ENCODE data around the gene KCNK15.
"Not testable (repeated sequence)": the region's sequence is repeated elsewhere in the genome, so short reads cannot be mapped to it uniquely, and the experiment has no call there.

Gene KCNK15

DNA sequence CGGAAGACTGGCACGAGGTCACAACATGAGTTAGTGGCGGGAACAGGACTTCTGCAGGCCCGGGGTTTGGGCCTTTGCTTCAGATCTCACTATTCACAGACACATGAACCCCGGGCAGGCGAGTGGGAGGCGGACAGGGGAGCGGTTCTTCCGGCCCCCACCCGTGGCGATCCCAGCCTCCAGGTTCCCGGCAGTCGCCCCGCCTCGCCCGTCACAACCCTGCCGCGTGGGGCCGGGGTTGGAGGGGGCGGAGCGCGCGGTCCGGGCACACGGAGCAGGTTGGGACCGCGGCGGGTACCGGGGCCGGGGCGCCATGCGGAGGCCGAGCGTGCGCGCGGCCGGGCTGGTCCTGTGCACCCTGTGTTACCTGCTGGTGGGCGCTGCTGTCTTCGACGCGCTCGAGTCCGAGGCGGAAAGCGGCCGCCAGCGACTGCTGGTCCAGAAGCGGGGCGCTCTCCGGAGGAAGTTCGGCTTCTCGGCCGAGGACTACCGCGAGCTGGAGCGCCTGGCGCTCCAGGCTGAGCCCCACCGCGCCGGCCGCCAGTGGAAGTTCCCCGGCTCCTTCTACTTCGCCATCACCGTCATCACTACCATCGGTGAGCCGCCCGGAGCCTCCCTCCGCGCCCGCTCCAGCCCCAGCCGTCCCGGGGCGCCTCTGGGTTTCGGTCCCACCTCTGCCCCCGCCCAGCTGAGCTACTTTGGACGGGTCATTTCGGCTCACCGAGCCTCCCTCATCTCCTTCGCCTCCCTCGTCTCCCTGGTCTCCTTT, at the start of gene KCNK15:
Gene KCNK15 (plus strand): TSS at position 268 of the 769 bp plus-strand sequence. CDS start 46 bp downstream, at position 314.
- DNase-seq (ENCODE audit: extremely low read depth in 1 of 2, low read depth in 1 of 2), result peak in 1 of 2 donors; percentile 20

- DNase-seq (ENCODE audit: extremely low read depth in 1 of 2, low read depth in 1 of 2), result no peak
Measured at GRCh38 chr20:44696315-44696714, 49.4 kb upstream of the KCNK15 start.

- not testable (repeated sequence) for DNase-seq (ENCODE audit: extremely low read depth in 1 of 2, low read depth in 1 of 2)
Measured at GRCh38 chr20:44697041-44697440, 48.6 kb upstream of the KCNK15 start.

- DNase-seq (ENCODE audit: extremely low read depth in 1 of 2, low read depth in 1 of 2), result no peak
Measured at GRCh38 chr20:44698351-44698750, 47.3 kb upstream of the KCNK15 start.

GRCh38 chr20:44700306-44700705, 45.4 kb upstream of the KCNK15 start:
- DNase-seq (ENCODE audit: extremely low read depth in 1 of 2, low read depth in 1 of 2), result no peak

GRCh38 chr20:44701118-44701857, 44.4 kb upstream of the KCNK15 start:
- DNase-seq (ENCODE audit: extremely low read depth in 1 of 2, low read depth in 1 of 2), result no peak

DNA sequence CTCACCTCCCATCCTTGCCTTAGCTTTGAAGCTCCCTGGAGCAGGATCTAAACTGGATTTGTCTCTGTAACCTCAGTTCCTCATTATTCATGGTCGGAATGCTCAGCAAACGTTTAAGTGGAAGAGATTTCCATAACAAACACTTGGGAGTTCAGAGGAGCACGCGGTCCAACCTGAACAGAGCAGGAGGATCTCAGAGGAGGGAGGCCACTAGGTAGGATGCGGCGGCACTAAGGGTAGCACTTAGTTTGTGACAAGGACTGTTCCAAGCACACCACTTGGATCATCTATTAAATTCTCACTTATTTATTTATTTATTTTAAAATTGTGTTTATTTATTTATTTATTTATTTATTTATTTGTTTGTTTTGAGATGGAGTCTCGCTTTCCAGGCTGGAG, 43.8 kb upstream of the KCNK15 start:
- DNase-seq (ENCODE audit: extremely low read depth in 1 of 2, low read depth in 1 of 2), result no peak

DNA sequence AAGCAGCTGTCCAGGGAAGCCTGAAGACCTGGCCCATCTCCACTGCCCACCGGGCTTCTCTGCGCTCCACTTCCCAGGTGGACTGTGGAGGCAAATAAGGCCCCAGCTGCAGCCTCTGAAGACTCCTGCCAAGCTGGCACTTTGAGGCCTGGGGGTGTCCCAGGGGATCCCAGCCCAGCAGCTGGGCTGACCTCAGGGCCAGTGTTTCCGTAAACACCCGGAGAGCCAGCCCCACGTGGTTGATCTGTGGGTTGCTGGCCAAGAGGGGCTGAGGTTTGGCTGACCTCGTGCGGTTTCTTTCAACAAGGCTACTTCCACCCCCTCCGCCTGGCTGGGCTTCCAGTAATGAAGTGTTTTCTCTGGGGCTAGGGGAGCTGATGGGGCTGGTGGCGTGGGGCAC, 42.9 kb upstream of the KCNK15 start:
- DNase-seq (ENCODE audit: extremely low read depth in 1 of 2, low read depth in 1 of 2), result no peak

GRCh38 chr20:44703183-44703925, 42.3 kb upstream of the KCNK15 start:
- no peak for DNase-seq (ENCODE audit: extremely low read depth in 1 of 2, low read depth in 1 of 2)

- no peak for DNase-seq (ENCODE audit: extremely low read depth in 1 of 2, low read depth in 1 of 2)
Measured at GRCh38 chr20:44703956-44704488, 41.6 kb upstream of the KCNK15 start.

DNA sequence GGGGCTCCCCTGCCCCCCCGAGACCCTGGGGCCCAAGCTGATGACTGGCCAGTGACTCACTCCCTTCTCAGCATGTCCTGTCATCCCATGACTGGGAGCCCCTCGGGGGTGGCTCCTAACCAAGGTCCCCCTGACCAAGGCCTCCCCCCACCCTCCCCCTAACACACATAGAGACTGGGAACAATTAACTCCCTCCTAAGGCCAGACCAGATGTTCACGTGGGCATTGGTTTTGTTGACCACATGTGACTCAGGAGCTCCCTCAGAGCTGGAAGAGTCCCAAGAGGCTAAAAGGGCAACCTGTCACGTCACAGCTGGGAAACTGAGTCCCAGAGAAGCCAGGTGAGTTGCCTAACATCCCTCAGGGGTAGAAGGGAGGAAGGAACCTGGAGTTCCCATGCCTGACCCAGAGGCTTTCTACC, 41.1 kb upstream of the KCNK15 start:
- no peak for DNase-seq (ENCODE audit: extremely low read depth in 1 of 2, low read depth in 1 of 2)

DNA sequence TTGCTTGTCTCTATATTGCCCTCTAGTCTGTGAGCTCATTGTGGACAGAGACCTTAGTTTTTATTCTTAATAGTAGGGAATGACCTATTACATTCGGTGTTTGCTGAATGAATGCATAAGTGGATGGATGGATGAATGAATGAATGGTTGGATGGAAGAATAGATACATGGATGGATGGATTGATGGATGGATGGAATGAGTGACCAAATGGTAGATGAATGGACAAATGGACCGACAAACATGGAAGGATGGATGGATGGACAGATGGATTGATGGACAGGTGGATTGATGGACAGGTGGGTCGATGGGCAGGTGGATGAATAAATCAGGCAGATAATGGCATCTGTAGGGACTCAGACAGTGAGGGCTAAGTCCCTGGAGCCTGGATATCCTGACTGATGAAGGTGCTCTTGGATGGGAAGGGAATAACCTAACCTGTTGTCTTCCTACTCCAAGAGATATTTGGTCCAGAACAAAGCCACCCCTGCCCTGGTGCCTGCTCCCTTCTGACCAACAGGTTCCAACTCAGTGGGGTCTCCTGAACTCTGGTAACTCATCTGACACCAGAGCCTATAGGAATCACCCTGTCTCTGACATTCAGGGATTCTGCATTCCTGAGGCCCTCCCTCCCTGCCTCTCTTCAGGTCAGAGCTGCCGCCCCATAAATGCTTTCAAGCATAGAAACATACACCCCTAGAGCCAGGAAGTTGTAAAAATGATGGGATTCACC, 40.1 kb upstream of the KCNK15 start:
- DNase-seq (ENCODE audit: extremely low read depth in 1 of 2, low read depth in 1 of 2), result no peak

GRCh38 chr20:44706301-44707017, 39.2 kb upstream of the KCNK15 start:
- DNase-seq (ENCODE audit: extremely low read depth in 1 of 2, low read depth in 1 of 2), result no peak

DNA sequence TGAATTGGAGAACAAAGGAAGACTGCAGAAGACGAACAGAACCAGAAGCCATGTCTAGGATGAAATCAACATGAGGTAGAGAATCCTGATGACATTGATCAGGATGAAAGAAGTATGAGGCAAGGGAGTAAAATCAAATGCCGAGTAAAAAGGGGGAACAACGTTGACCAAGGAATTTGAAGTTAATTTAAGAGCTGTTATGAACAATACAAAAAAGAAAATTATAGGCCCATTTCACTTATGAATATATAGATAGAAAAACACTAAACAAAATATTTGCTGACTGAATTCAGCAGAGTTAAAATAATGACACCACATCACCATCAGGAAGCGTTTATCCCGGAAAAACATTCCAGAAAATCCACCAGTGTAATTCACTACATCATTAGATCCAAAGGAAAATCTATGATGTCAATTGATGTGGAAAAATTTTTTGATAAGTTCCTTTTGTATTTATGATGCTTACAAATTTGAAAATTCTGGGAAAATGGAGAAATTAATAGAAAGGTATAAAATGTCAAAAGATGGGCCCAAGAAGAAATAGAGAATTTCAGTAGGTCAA, 38.6 kb upstream of the KCNK15 start:
- DNase-seq (ENCODE audit: extremely low read depth in 1 of 2, low read depth in 1 of 2), result no peak

DNA sequence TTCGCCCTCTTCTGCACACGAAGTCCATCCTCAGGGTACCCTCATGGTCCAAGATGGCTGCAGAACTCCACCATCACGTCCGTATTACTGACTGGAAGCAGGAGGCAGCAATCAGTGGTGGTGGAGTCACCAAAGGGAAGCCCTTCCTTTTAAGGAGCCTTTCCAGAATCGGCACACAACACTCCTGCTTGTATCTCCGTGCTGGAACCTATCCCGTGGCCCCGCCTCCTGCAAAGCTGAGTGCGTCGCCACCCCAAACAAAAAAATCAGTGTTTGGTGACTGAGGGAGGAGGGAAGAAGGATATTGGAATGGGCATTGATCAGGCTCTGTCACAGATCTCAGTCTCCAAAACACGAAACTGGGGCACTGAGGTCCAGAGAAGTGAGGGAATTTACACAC, 36.3 kb upstream of the KCNK15 start:
- no peak for DNase-seq (ENCODE audit: extremely low read depth in 1 of 2, low read depth in 1 of 2)

- DNase-seq (ENCODE audit: extremely low read depth in 1 of 2, low read depth in 1 of 2), result no peak
Measured at GRCh38 chr20:44709797-44710196, 35.9 kb upstream of the KCNK15 start.

DNA sequence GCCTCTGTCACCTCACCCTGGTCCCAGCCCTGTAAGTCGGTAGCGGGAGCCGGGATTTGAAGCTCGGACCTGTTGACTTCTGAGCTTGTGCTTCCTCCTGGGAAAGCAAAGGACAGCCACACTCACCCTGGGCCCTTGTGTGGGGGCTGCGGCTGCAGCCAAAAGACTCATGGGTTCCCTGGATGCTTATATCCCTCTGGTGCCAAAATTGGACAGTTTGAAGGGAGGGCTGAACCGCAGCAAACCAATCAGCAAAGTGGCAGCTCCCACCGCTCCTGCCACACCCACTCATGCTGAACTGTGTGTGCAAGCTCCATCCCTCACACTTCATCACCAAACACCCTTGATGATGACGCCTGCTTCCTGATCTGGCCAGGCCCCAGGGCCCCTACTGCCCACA, 34.4 kb upstream of the KCNK15 start:
- DNase-seq (ENCODE audit: extremely low read depth in 1 of 2, low read depth in 1 of 2), result no peak

GRCh38 chr20:44714102-44714700, 31.5 kb upstream of the KCNK15 start:
- no peak for DNase-seq (ENCODE audit: extremely low read depth in 1 of 2, low read depth in 1 of 2)

Measured in stimulated activated CD8-positive, alpha-beta memory T cell treated with anti-CD3 and anti-CD28 coated beads, Interleukin-7, amount 100 ng/mL, for 48 hours (primary cell).